HG02973 (cell line): ENCODE measurements around the gene PPP6C.

Experiments used
- ATAC-seq: cut with Tn5 transposase; IDR thresholded peaks from one replicate; pipeline ENCODE4 v1.9.1; 2021; ENCODE audit warnings: moderate library complexity; ENCODE audit not compliant: unreplicated experiment

PPP6C gene

GRCh38 chr9:125099816-125100215 lies 89.8 kb downstream of the PPP6C start:
- ATAC-seq, result no peak
